ENCODE measurements around the gene BDNF. TPM values are rescaled to one million over a fixed set of nuclear protein-coding genes. Genes with fewer than 3 reads are reported as not detected.

Gene BDNF
- total RNA-seq, 1 donor from 2014 or later = 5.5 TPM

DNA sequence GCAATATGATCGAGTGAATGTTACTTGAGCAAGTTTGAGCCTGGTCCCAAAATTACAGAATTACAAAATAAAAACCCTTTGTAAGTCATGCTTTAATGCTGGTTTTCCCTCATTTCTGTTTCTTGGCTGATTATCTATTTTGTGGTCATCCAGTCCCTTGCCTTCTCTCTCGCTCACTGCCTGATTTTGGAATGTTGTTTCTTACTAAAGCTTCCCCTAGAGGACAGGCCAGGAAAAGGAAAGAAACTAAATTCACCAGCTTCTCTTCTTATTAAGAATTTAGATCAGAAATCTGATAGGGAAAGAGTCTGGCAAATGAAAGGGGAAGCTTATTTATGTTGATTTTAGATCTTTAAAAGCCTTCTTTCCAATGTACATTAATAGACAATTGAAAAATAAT is 16.6 kb upstream of the BDNF start:
- no peak for DNase-seq (ENCODE audit: extremely low spot score, unreplicated experiment)
- H3K27me3 Mint-ChIP-seq = peaks cover 74% of the 10 kb centered on the region
- H3K27ac Mint-ChIP-seq = no peak overlapping the region
- H3K4me3 Mint-ChIP-seq = no peak overlapping the region
- H3K4me1 Mint-ChIP-seq (ENCODE audit: unreplicated experiment) = peaks cover 17% of the 10 kb centered on the region
- no peaks in the 10 kb centered on the region for H3K36me3 Mint-ChIP-seq
- TF ChIP-seq CTCF (conservative IDR thresholded peaks at IDR 0.05) = no peak
- H3K9me3 Mint-ChIP-seq = no peaks in the 10 kb centered on the region

DNA sequence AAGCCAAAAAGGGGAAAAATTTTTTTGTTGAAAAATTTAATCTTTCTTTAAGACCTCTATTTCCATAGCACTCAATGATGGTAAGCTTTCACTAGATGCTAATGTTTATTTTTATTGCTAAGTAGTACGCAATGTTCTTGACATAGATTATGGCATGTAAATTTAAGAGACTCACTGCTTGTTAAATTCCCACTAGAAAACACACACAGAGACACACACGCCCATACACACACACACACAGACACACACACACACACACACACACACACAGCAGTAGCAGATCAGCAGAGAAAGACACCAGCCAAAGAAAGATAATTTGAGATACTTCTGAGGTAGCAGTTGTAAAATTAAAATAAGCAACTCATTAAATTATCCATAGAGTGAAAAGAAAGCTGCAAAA is 16.0 kb upstream of the BDNF start:
- Mint-ChIP-seq H3K36me3 (no peaks in the 10 kb centered on the region), H3K4me3 (no peak overlapping the region), H3K27ac (no peak overlapping the region), H3K27me3 (peaks cover 74% of the 10 kb centered on the region), H3K4me1 (ENCODE audit: unreplicated experiment) (peaks cover 17% of the 10 kb centered on the region), H3K9me3 (no peaks in the 10 kb centered on the region)
- TF ChIP-seq CTCF (conservative IDR thresholded peaks at IDR 0.05) = no peak
- DNase-seq (ENCODE audit: extremely low spot score, unreplicated experiment) = no peak

DNA sequence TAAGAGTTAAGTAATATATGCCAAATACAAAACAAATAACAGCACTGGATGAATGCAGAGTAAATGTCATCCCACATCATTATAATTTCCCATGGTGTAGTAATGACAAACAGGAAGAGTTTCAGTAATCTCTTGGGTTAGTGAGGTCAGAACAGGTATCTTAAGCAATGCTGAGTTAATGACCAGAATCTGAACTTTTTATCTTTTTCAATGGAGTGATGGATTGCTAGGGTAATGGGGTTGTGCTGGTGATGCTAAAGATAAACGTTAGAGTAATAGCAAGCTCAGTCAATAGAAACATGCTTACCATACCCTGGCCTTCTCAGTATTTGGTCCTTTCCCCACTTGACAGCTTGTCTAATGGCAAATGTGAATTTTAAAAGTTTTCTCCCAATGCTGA is 11.5 kb upstream of the BDNF start:
- Mint-ChIP-seq H3K27ac (no peak overlapping the region), H3K9me3 (no peaks in the 10 kb centered on the region), H3K4me1 (ENCODE audit: unreplicated experiment) (no peaks in the 10 kb centered on the region), H3K36me3 (no peaks in the 10 kb centered on the region), H3K4me3 (no peak overlapping the region), H3K27me3 (peaks cover 50% of the 10 kb centered on the region)
- no peak for TF ChIP-seq CTCF (conservative IDR thresholded peaks at IDR 0.05)
- no peak for DNase-seq (ENCODE audit: extremely low spot score, unreplicated experiment)

GRCh38 chr11:27710536-27710935 is 10.3 kb upstream of the BDNF start:
- Mint-ChIP-seq H3K27ac (no peak overlapping the region), H3K36me3 (no peaks in the 10 kb centered on the region), H3K27me3 (peaks cover 44% of the 10 kb centered on the region), H3K4me1 (ENCODE audit: unreplicated experiment) (no peaks in the 10 kb centered on the region), H3K9me3 (no peaks in the 10 kb centered on the region), H3K4me3 (no peak overlapping the region)
- DNase-seq (ENCODE audit: extremely low spot score, unreplicated experiment) = no peak
- no peak for TF ChIP-seq CTCF (conservative IDR thresholded peaks at IDR 0.05)

DNA sequence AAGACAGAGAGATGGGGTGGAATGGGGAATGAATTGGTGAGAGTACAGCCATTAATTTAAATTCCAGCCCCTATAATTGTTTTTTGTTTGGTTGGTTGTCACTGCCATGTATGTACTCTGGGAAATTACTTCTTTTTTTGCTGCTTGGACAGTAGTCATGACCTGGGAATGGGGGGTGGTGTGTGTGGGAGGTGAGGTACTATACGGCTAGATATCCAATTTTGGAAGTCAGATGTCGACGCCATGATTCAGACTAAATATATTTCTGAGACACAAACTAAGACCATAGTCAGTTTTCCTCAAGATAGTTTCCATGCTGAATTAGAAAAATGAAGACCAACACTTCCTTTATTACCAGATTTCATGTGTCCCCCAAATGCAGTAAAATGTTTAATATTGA is 7.4 kb upstream of the BDNF start:
- H3K9me3 Mint-ChIP-seq = no peaks in the 10 kb centered on the region
- no peak for TF ChIP-seq CTCF (conservative IDR thresholded peaks at IDR 0.05)

More for the DNA sequence above, 7.4 kb upstream of the BDNF start:
- no peak overlapping the region for H3K27ac Mint-ChIP-seq
- H3K4me3 Mint-ChIP-seq = no peak overlapping the region
- peaks cover 44% of the 10 kb centered on the region for H3K27me3 Mint-ChIP-seq
- peaks cover 4% of the 10 kb centered on the region for H3K4me1 Mint-ChIP-seq (ENCODE audit: unreplicated experiment)
- no peaks in the 10 kb centered on the region for H3K36me3 Mint-ChIP-seq
- no peak for DNase-seq (ENCODE audit: extremely low spot score, unreplicated experiment)
